ENCODE data around the gene EXOC4.
A peak's percentile ranks its signal among the peaks of the same experiment; 100 is the strongest.

The EXOC4 gene

DNA sequence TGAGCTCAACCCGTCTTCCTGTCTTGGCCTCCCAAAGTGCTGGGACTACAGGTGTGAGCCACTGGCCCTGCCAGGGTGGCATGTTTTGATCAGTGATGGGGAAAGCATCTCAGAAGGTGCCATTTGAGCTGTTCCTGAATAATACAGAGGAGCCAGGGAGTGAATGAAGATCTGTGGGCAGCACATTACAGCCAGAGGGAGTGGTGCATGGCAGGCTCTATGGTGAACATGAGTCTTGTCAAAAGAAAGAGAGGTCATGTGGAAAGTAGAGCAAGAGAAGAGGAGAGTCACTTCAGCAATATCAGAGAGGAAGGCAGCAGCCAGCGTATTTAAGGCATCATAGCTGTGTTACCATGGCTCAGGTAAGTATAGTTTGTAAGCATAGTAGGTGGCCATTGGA lies 598.5 kb downstream of the EXOC4 start:
- Histone ChIP-seq H3K9ac (ENCODE audit: low read length) (no peak overlapping the region), H3K9me3 (ENCODE audit: low read length) (no peaks in the 10 kb centered on the region), H3K9me2 (ENCODE audit: low read depth, low read length) (no peaks in the 10 kb centered on the region), H3F3A (ENCODE audit: insufficient read depth, low read length) (no peaks in the 10 kb centered on the region), H3K27ac (ENCODE audit: low read depth, low read length, poor library complexity, severe bottlenecking) (no peak overlapping the region), H3K36me3 (ENCODE audit: insufficient read depth, low read length) (no peaks in the 10 kb centered on the region), H3K4me1 (ENCODE audit: insufficient read depth, low read length, severe bottlenecking) (peaks cover 19% of the 10 kb centered on the region), H3K27me3 (ENCODE audit: insufficient read depth, low read length) (no peaks in the 10 kb centered on the region), H4K20me1 (ENCODE audit: insufficient read depth, low read length) (no peaks in the 10 kb centered on the region), H3K4me3 (ENCODE audit: low read depth, low read length, poor library complexity, severe bottlenecking) (no peak overlapping the region), H2AFZ (ENCODE audit: low read length) (no peak overlapping the region), H3K4me2 (ENCODE audit: low read length) (no peak overlapping the region), H3K79me2 (ENCODE audit: insufficient read depth, low read length) (no peaks in the 10 kb centered on the region)
- TF ChIP-seq, protein P1, sequence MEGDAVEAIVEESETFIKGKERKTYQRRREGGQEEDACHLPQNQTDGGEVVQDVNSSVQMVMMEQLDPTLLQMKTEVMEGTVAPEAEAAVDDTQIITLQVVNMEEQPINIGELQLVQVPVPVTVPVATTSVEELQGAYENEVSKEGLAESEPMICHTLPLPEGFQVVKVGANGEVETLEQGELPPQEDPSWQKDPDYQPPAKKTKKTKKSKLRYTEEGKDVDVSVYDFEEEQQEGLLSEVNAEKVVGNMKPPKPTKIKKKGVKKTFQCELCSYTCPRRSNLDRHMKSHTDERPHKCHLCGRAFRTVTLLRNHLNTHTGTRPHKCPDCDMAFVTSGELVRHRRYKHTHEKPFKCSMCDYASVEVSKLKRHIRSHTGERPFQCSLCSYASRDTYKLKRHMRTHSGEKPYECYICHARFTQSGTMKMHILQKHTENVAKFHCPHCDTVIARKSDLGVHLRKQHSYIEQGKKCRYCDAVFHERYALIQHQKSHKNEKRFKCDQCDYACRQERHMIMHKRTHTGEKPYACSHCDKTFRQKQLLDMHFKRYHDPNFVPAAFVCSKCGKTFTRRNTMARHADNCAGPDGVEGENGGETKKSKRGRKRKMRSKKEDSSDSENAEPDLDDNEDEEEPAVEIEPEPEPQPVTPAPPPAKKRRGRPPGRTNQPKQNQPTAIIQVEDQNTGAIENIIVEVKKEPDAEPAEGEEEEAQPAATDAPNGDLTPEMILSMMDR (IDR thresholded peaks at IDR 0.05; ENCODE audit: low read length), result no peak

DNA sequence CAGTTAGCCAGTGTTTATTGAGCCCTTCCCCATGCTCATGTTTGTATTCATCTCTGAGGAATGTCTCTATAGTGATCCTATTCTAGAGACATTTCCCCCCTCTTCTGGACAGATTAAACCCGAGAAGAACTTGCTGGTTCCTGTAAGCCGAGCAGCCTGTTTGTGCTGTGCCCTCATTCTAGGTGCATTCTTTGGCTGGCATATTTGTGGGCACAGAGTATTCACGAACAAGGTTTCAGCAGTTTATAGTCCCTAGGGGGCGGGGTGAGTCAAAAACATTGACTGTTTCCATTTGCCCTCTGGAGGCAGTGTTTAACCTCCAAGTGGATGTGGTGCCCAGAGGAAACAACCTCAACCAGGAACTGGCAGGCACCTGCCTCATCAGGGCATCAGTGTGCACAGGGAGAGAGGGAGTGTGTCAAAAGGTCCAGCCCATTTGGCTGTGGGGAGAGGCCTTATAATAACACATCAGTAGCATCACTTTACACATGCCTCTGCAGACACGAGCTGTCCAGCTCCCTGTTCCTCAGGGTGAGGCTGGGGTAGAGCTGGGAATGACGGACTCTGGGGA lies 600.9 kb downstream of the EXOC4 start:
- Histone ChIP-seq H3K9me3 (ENCODE audit: low read length) (no peaks in the 10 kb centered on the region), H3F3A (ENCODE audit: insufficient read depth, low read length) (no peaks in the 10 kb centered on the region), H3K79me2 (ENCODE audit: insufficient read depth, low read length) (no peaks in the 10 kb centered on the region), H3K27ac (ENCODE audit: low read depth, low read length, poor library complexity, severe bottlenecking) (peak overlapping the region; percentile 6), H4K20me1 (ENCODE audit: insufficient read depth, low read length) (no peaks in the 10 kb centered on the region), H3K9ac (ENCODE audit: low read length) (no peak overlapping the region), H3K4me3 (ENCODE audit: low read depth, low read length, poor library complexity, severe bottlenecking) (no peak overlapping the region), H3K9me2 (ENCODE audit: low read depth, low read length) (no peaks in the 10 kb centered on the region), H3K27me3 (ENCODE audit: insufficient read depth, low read length) (no peaks in the 10 kb centered on the region), H3K36me3 (ENCODE audit: insufficient read depth, low read length) (no peaks in the 10 kb centered on the region), H2AFZ (ENCODE audit: low read length) (no peak overlapping the region), H3K4me1 (ENCODE audit: insufficient read depth, low read length, severe bottlenecking) (peaks cover 19% of the 10 kb centered on the region), H3K4me2 (ENCODE audit: low read length) (peak overlapping the region; percentile 40)
- TF ChIP-seq EZH2 (IDR thresholded peaks at IDR 0.05; ENCODE audit: borderline replicate concordance, low read length), result no peak
- TF ChIP-seq, protein P1 (IDR thresholded peaks at IDR 0.05; ENCODE audit: low read length), result peak; percentile 98

DNA sequence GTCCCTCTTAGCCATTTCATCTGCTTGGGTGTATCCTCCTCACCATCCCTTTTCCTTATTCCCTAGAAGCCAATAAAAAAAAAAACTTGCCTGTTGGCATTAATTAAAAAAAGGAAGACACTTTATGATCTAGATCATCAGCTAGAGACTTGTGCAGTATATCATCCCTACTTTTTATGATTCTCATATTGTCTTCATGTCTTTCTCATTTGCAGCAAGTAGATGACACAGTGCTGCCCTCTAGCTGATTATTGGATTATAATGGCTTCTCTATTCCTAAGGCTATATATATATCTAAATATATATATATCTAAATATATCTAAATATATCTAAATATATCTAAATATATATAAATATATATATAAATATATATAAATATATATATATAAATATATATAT lies 601.9 kb downstream of the EXOC4 start:
- no peaks in the 10 kb centered on the region for H4K20me1 ChIP-seq (ENCODE audit: insufficient read depth, low read length)
- no peaks in the 10 kb centered on the region for H3K36me3 ChIP-seq (ENCODE audit: insufficient read depth, low read length)
- no peaks in the 10 kb centered on the region for H3F3A ChIP-seq (ENCODE audit: insufficient read depth, low read length)
- no peak overlapping the region for H3K4me3 ChIP-seq (ENCODE audit: low read depth, low read length, poor library complexity, severe bottlenecking)
- no peak for TF ChIP-seq EZH2 (IDR thresholded peaks at IDR 0.05; ENCODE audit: borderline replicate concordance, low read length)
- TF ChIP-seq, protein P1 (IDR thresholded peaks at IDR 0.05; ENCODE audit: low read length), result peak; percentile 55
- H3K4me2 ChIP-seq (ENCODE audit: low read length), result no peak overlapping the region
- H3K27me3 ChIP-seq (ENCODE audit: insufficient read depth, low read length), result no peaks in the 10 kb centered on the region
- H3K9me3 ChIP-seq (ENCODE audit: low read length), result no peaks in the 10 kb centered on the region
- no peaks in the 10 kb centered on the region for H3K79me2 ChIP-seq (ENCODE audit: insufficient read depth, low read length)
- no peak overlapping the region for H3K9ac ChIP-seq (ENCODE audit: low read length)
- no peak overlapping the region for H2AFZ ChIP-seq (ENCODE audit: low read length)
- H3K4me1 ChIP-seq (ENCODE audit: insufficient read depth, low read length, severe bottlenecking), result peaks cover 19% of the 10 kb centered on the region
- no peak overlapping the region for H3K27ac ChIP-seq (ENCODE audit: low read depth, low read length, poor library complexity, severe bottlenecking)
- H3K9me2 ChIP-seq (ENCODE audit: low read depth, low read length), result no peaks in the 10 kb centered on the region

Measured in OCI-LY1 (cell line).